ENCODE data around the gene RNMT. TPM values are rescaled to one million over a fixed set of nuclear protein-coding genes. Genes with fewer than 3 reads are reported as not detected.

RNMT gene
- total RNA-seq, 1 experiment from 2014 or later, result 66.3 TPM

- Histone ChIP-seq H4K20me1 (ENCODE audit: control insufficient read depth, insufficient read depth, insufficient read length) (no peaks in the 10 kb centered on the region), H2BK15ac (ENCODE audit: low read depth, low read length) (no peak overlapping the region), H3K14ac (ENCODE audit: insufficient read depth, low read length) (no peak overlapping the region), H2BK120ac (ENCODE audit: low read depth, low read length, poor library complexity, severe bottlenecking) (no peak overlapping the region), H3K4me2 (ENCODE audit: insufficient read depth, insufficient read length, low read length) (no peak overlapping the region), H3K23me2 (ENCODE audit: insufficient read length, low read depth, low read length, poor library complexity, severe bottlenecking) (no peaks in the 10 kb centered on the region), H2BK12ac (ENCODE audit: insufficient read length, low read depth, low read length) (no peak overlapping the region), H3K27ac (ENCODE audit: insufficient read length, low read depth, low read length) (no peak overlapping the region), H3K79me2 (ENCODE audit: insufficient read depth, low read length) (no peaks in the 10 kb centered on the region; the same call in 1 of the 2 replicates), H3K23ac (ENCODE audit: insufficient read length, low read depth, low read length) (no peak overlapping the region), H2BK5ac (ENCODE audit: insufficient read length, low read length) (no peak overlapping the region), H4K8ac (replicated peaks; ENCODE audit: insufficient read length, low read depth, low read length) (no peak overlapping the region), H2AK5ac (ENCODE audit: insufficient read length, low read length) (no peak overlapping the region), H3K9ac (ENCODE audit: extremely low read depth, insufficient read length, low read length) (no peak overlapping the region), H3K4ac (ENCODE audit: low read depth, low read length) (no peak overlapping the region), H4K5ac (ENCODE audit: insufficient read length, low read depth, low read length) (no peak overlapping the region), H3K4me1 (ENCODE audit: insufficient read depth, low read length) (no peaks in the 10 kb centered on the region), H3K9me3 (ENCODE audit: control insufficient read depth, low read depth, low read length) (peaks cover 4% of the 10 kb centered on the region), H2BK20ac (ENCODE audit: low read depth, low read length, poor library complexity, severe bottlenecking) (no peak overlapping the region), H4K91ac (ENCODE audit: insufficient read length, low read depth, low read length) (no peak overlapping the region), H3K56ac (ENCODE audit: insufficient read length, low read depth, low read length) (no peak overlapping the region), H2AFZ (ENCODE audit: low read length) (no peak overlapping the region), H3K18ac (ENCODE audit: insufficient read length, low read depth, low read length) (no peak overlapping the region), H3T11ph (ENCODE audit: low read length) (no peak overlapping the region), H3K27me3 (ENCODE audit: insufficient read depth, low read length) (no peaks in the 10 kb centered on the region), H3K79me1 (ENCODE audit: insufficient read depth, low read depth, low read length, poor library complexity, severe bottlenecking) (no peaks in the 10 kb centered on the region)
- peak; percentile 81 for TF ChIP-seq CTCF (conservative IDR thresholded peaks at IDR 0.05)
- Mint-ChIP-seq H3K27me3 (ENCODE audit: low read depth) (no peaks in the 10 kb centered on the region), H3K4me3 (no peak overlapping the region), H3K9me3 (peaks cover 14 to 23% of the 10 kb centered on the region in 2 experiments), H3K27ac (no peak overlapping the region), H3K4me1 (peaks cover 0 to 7% of the 10 kb centered on the region in 2 experiments; a peak in 2 of 4 replicates), H3K36me3 (ENCODE audit: insufficient read depth in 1 of 3, low read depth in 3 of 3) (peaks cover 18 to 22% (median 21%) of the 10 kb centered on the region in 3 experiments)
- WGBS (ENCODE audit: extremely low coverage, insufficient read length, low lambda C conversion rate), result no CpG with 5 or more reads among the region's 5 CpGs
- DNase-seq, result peak; percentile 61
Observed at GRCh38 chr18:13680612-13681011, 45.9 kb upstream of the RNMT start.
